Astrocyte (in vitro differentiated cells and primary cell): ENCODE measurements around the gene EFNA1. TPM values are rescaled to one million over a fixed set of nuclear protein-coding genes. Genes with fewer than 3 reads are reported as not detected.
A peak's percentile ranks its signal among the peaks of the same experiment; 100 is the strongest.

Source experiments
- DNase-seq: peaks from one replicate; pipeline ENCODE4 v3.0.0-alpha.2; 2010; ENCODE audit warnings: low read depth
- FAIRE-seq: peaks from 2 replicates; lab custom pipeline; 2011; peaks lifted over from hg19 to GRCh38; lab: Jason Lieb, UNC
- H2AFZ ChIP-seq: 2 replicates; pipeline ENCODE4 v1.6.0; 2012; ENCODE audit warnings: low read depth, low read length, inconsistent platforms
- H3K27ac ChIP-seq: 2 replicates; pipeline ENCODE4 v1.5.1; 2011; ENCODE audit warnings: low read depth, low read length, inconsistent platforms
- H3K27me3 ChIP-seq: 2 replicates; pipeline ENCODE4 v1.6.0; 2011; ENCODE audit warnings: low read length, inconsistent platforms; ENCODE audit not compliant: insufficient read depth
- H3K36me3 ChIP-seq: 2 replicates; pipeline ENCODE4 v1.5.1; 2011; ENCODE audit warnings: low read length, inconsistent platforms; ENCODE audit not compliant: insufficient read depth
- H3K4me1 ChIP-seq: 2 replicates; pipeline ENCODE4 v1.5.1; 2011; ENCODE audit warnings: low read length, inconsistent platforms; ENCODE audit not compliant: insufficient read depth
- H3K4me2 ChIP-seq: 2 replicates; pipeline ENCODE4 v1.6.0; 2012; ENCODE audit warnings: low read length, inconsistent platforms
- H3K4me3 ChIP-seq: 2 replicates; pipeline ENCODE4 v1.5.1; 2011; ENCODE audit warnings: low read depth, mild to moderate bottlenecking, low read length, inconsistent platforms; ENCODE audit not compliant: insufficient read depth
- H3K79me2 ChIP-seq: 2 replicates; pipeline ENCODE4 v1.6.0; 2012; ENCODE audit warnings: mild to moderate bottlenecking, low read length, inconsistent platforms; ENCODE audit not compliant: insufficient read depth
- H3K9ac ChIP-seq: 2 replicates; pipeline ENCODE4 v1.6.0; 2012; ENCODE audit warnings: mild to moderate bottlenecking, low read length, inconsistent platforms
- H3K9me3 ChIP-seq: 2 replicates; pipeline ENCODE4 v1.5.1; 2012; ENCODE audit warnings: low read depth, mild to moderate bottlenecking, low read length, inconsistent platforms; ENCODE audit not compliant: insufficient read depth
- H4K20me1 ChIP-seq: 2 replicates; pipeline ENCODE4 v1.6.0; 2012; ENCODE audit warnings: low read length, inconsistent platforms; ENCODE audit not compliant: insufficient read depth
- H3K27ac Mint-ChIP-seq: one replicate; pipeline ENCODE4 v1.8.0; 2021; ENCODE audit warnings: mild to moderate bottlenecking, mixed read lengths; ENCODE audit not compliant: unreplicated experiment
- H3K27me3 Mint-ChIP-seq: one replicate; pipeline ENCODE4 v1.8.0; 2021; ENCODE audit warnings: low read depth, mixed read lengths; ENCODE audit not compliant: unreplicated experiment
- H3K36me3 Mint-ChIP-seq: one replicate; pipeline ENCODE4 v1.8.0; 2021; ENCODE audit warnings: low read depth, mixed read lengths; ENCODE audit not compliant: unreplicated experiment
- H3K4me1 Mint-ChIP-seq: one replicate; pipeline ENCODE4 v1.8.0; 2021; ENCODE audit warnings: low read depth, mixed read lengths; ENCODE audit not compliant: unreplicated experiment
- H3K4me3 Mint-ChIP-seq: one replicate; pipeline ENCODE4 v1.8.0; 2021; ENCODE audit warnings: mild to moderate bottlenecking, moderate library complexity, mixed read lengths; ENCODE audit not compliant: unreplicated experiment
- H3K9me3 Mint-ChIP-seq: one replicate; pipeline ENCODE4 v1.8.0; 2021; ENCODE audit warnings: mild to moderate bottlenecking, mixed read lengths; ENCODE audit not compliant: unreplicated experiment
- CTCF ChIP-seq: IDR thresholded peaks from 2 replicates; pipeline ENCODE4 v1.5.1; 2011; ENCODE audit warnings: low read depth, mild to moderate bottlenecking, inconsistent platforms, low read length, moderate library complexity; ENCODE audit not compliant: insufficient read depth
- EZH2 ChIP-seq: IDR thresholded peaks from 2 replicates; pipeline ENCODE4 v1.6.1; 2012; ENCODE audit warnings: mild to moderate bottlenecking, low read length, inconsistent platforms; ENCODE audit not compliant: insufficient read depth
- total RNA-seq: library from RNA; stranded (reverse); gene quantifications from 2 replicates; pipeline ENCODE4 v1.2.1, GENCODE V29; 2021

Gene EFNA1
- total RNA-seq, 1 donor from 2014 or later = 16.4 TPM

GRCh38 chr1:155127967-155128754, 485 bp downstream of the EFNA1 start:
- H3K4me1 Mint-ChIP-seq = peaks cover 44% of the 10 kb centered on the region
- Histone ChIP-seq H3K79me2 (no peaks in the 10 kb centered on the region), H3K27ac (no peak overlapping the region), H3K36me3 (no peaks in the 10 kb centered on the region), H3K27me3 (peaks cover 45% of the 10 kb centered on the region), H3K9ac (peak overlapping the region; percentile 77), H3K9me3 (no peaks in the 10 kb centered on the region), H4K20me1 (no peaks in the 10 kb centered on the region), H3K4me1 (peaks cover 44% of the 10 kb centered on the region), H2AFZ (peak overlapping the region; percentile 81), H3K4me3 (peak overlapping the region; percentile 55), H3K4me2 (peak overlapping the region; percentile 90)
- peak overlapping the region; percentile 87 for H3K4me3 Mint-ChIP-seq
- H3K27ac Mint-ChIP-seq = peak overlapping the region; percentile 73
- no peaks in the 10 kb centered on the region for H3K9me3 Mint-ChIP-seq
- FAIRE-seq (no peak), DNase-seq (no peak)
- TF ChIP-seq CTCF (no peak), EZH2 (peak; percentile 37)
- peaks cover 5% of the 10 kb centered on the region for H3K36me3 Mint-ChIP-seq
- no peaks in the 10 kb centered on the region for H3K27me3 Mint-ChIP-seq

- no peaks in the 10 kb centered on the region for H3K36me3 ChIP-seq
- peaks cover 40% of the 10 kb centered on the region for H3K4me1 Mint-ChIP-seq
- no peaks in the 10 kb centered on the region for H4K20me1 ChIP-seq
- H3K36me3 Mint-ChIP-seq = peaks cover 5% of the 10 kb centered on the region
- no peaks in the 10 kb centered on the region for H3K9me3 Mint-ChIP-seq
- H3K27ac ChIP-seq = peak overlapping the region; percentile 9
- H3K27ac Mint-ChIP-seq = peak overlapping the region; percentile 73
- TF ChIP-seq EZH2 = no peak
- H3K27me3 ChIP-seq = peaks cover 42% of the 10 kb centered on the region
- H3K9me3 ChIP-seq = no peaks in the 10 kb centered on the region
- DNase-seq (no peak), FAIRE-seq (no peak)
- H3K4me2 ChIP-seq = peak overlapping the region; percentile 90
- peak overlapping the region; percentile 55 for H3K4me3 ChIP-seq
- H3K9ac ChIP-seq = peak overlapping the region; percentile 77
- no peaks in the 10 kb centered on the region for H3K79me2 ChIP-seq
- H3K4me1 ChIP-seq = peaks cover 44% of the 10 kb centered on the region
- no peaks in the 10 kb centered on the region for H3K27me3 Mint-ChIP-seq
- no peak overlapping the region for H2AFZ ChIP-seq
- peak overlapping the region; percentile 87 for H3K4me3 Mint-ChIP-seq
Observed at GRCh38 chr1:155128755-155129473, 1.2 kb downstream of the EFNA1 start.

- no peak overlapping the region for H3K27ac Mint-ChIP-seq
- peak overlapping the region; percentile 90 for H3K4me2 ChIP-seq
- TF ChIP-seq CTCF (no peak), EZH2 (no peak)
- H3K4me1 Mint-ChIP-seq = peaks cover 43% of the 10 kb centered on the region
- H4K20me1 ChIP-seq = no peaks in the 10 kb centered on the region
- H3K4me3 ChIP-seq = no peak overlapping the region
- H3K36me3 ChIP-seq = no peaks in the 10 kb centered on the region
- peak overlapping the region; percentile 78 for H3K4me3 Mint-ChIP-seq
- no peak overlapping the region for H3K27ac ChIP-seq
- no peaks in the 10 kb centered on the region for H3K9me3 Mint-ChIP-seq
- no peak overlapping the region for H2AFZ ChIP-seq
- H3K9ac ChIP-seq = peak overlapping the region; percentile 77
- peaks cover 8% of the 10 kb centered on the region for H3K36me3 Mint-ChIP-seq
- no peaks in the 10 kb centered on the region for H3K27me3 Mint-ChIP-seq
- FAIRE-seq (no peak), DNase-seq (no peak)
- H3K79me2 ChIP-seq = no peaks in the 10 kb centered on the region
- no peaks in the 10 kb centered on the region for H3K9me3 ChIP-seq
- H3K4me1 ChIP-seq = peaks cover 50% of the 10 kb centered on the region
- H3K27me3 ChIP-seq = peaks cover 33% of the 10 kb centered on the region
Observed at GRCh38 chr1:155130272-155131006, 2.8 kb downstream of the EFNA1 start.
